ENCODE measurements around the gene RAD51B.

RAD51B gene

DNA sequence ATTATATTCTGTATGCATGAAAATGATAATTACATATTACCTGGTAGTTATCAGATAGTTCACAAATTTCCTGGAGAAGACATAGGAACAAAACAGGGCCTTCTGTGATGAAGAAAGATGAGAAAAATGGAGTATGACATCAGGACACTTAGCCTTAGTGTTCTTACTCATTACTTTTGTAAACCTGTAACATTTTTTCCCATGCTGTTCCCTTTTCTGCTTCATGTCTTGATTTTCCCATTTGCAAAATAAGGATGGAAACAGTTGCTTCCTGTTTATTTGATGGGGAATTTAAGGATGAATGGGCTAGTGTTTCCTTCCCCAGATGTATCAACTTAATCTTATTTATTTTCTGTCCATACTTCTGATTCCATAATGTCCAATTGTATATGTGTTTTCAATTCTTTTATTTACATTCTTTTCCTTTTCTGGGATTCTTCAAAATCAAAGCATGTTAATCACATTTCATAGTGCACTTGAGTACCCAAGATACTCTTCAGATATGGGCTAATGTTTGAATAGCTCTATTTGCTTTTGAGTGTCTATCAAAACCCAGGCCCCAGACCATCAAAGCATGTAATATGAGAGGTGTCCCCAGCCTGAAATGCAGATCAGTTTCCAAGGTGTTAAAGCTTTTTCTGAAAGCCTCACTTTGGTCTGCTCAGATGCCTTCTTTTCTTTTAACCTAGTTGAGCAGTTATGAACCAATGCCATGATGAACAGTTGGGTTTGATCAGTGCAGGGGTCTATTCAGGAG is 260.5 kb downstream of the RAD51B start:
- DNase-seq (ENCODE audit: low read depth) = no peak

GRCh38 chr14:68081489-68081888 is 261.9 kb downstream of the RAD51B start:
- no peak for DNase-seq (ENCODE audit: low read depth)

DNA sequence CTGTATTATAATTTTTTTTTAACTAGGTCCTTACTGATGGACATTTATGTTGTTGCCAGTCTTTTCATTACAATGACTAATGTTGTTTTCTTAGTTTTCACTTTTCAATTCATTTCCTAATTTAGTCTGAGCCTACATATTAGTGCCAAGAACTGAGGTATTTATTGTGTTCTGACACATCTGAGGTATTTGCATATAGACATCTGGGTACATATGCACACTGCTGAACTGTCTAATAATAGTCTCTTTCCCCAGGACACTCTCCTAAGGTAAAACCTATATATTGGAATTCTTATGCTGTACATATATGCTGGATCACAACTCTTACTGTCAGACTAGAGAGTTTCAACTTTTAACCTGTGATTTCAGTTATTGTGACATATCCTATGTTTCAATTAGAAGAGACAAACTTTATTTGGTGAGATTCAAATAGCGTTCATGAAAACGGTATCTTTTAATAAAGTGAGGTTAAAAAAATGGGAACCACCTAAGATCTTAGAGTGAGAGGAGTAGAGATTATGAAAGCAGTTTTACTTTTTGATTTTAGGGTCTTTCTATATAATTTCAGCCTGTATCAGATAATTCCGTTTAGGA is 263.2 kb downstream of the RAD51B start:
- DNase-seq (ENCODE audit: low read depth) = no peak

- DNase-seq (ENCODE audit: low read depth) = peak; percentile 39
These were observed 264.7 kb downstream of the RAD51B start for GRCh38 chr14:68084256-68084655.

GRCh38 chr14:68085742-68086141 is 266.2 kb downstream of the RAD51B start:
- DNase-seq (ENCODE audit: low read depth) = no peak

DNA sequence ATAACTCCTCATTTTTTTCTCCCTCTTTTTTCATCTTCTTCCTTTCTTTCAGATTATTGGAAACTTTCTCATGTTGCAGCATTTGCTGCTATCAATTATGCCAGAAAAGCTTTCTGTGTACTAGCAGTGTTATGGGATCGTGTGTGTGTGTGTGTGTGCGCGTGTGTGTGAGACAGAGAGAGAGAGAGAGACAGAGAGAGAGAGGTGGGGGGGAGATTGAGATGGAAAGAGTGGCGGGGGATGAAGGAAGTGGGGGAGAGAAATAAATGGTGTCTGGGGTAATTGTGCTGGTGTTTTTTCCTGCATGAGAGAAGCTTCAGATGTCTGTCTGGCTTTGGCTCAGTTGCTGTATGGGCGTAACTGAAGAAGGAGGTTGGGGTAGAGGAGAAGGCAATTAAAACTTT is 268.9 kb downstream of the RAD51B start:
- no peak for DNase-seq (ENCODE audit: low read depth)

GRCh38 chr14:68089146-68089731 is 269.7 kb downstream of the RAD51B start:
- peak; percentile 48 for DNase-seq (ENCODE audit: low read depth)

- no peak for DNase-seq (ENCODE audit: low read depth)
These were observed 274.6 kb downstream of the RAD51B start for GRCh38 chr14:68094158-68094557.

DNA sequence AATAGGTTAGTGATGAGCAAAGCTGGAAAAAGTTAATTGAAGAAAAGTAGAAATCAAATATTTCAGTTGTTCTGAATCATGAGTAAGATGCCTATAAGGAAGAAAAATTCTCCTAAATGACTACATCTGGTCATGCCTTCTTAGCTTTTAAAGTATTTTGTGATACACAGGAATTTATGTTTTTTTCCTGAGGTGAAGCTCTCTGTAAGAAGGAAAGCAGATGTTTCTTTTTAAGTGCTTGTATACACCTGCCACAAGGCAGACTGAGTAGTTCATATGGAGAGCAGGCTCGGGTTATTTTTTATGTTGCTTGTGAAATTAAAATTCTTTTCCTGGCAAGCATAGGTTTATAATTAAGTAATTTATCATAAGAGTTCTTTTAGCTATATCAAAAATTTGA is 275.2 kb downstream of the RAD51B start:
- no peak for DNase-seq (ENCODE audit: low read depth)

DNA sequence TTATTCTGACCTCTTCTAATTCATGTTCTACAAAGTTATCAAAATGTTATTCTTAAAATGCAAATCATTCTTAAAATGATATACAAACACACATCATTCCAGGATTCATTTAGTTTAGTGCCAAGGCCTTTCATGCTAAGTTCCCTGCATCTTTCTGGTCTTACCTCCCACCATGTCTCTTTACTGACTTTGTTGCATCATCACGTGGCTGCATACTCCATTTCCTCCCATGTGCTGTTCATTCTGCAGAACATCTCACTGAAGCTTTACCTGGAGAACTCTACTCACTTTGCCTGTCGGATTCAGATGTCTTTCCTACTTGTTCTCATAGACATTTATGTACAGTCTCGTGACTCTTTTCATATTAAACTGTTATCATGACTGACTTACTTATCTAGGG is 278.1 kb downstream of the RAD51B start:
- DNase-seq (ENCODE audit: low read depth) = no peak

DNA sequence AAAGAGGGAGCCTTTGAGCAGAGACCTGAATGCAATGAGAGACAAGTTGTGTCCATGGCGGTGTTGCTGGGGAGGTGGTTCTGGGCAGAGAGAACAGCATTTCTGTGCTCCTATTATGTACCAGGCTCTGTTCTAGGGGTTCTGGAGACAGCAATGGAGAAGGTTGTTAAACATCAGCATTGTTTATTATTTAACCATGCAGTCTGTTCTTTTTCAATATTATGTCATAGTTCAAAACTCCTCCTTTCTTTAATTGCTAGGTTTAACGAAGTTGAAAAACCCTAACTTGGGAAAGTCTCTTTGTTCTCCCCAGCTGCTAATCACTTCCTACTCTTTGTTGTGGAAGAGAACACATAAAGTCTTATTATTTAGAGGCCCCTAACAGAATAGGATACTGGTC is 279.3 kb downstream of the RAD51B start:
- no peak for DNase-seq (ENCODE audit: low read depth)

DNA sequence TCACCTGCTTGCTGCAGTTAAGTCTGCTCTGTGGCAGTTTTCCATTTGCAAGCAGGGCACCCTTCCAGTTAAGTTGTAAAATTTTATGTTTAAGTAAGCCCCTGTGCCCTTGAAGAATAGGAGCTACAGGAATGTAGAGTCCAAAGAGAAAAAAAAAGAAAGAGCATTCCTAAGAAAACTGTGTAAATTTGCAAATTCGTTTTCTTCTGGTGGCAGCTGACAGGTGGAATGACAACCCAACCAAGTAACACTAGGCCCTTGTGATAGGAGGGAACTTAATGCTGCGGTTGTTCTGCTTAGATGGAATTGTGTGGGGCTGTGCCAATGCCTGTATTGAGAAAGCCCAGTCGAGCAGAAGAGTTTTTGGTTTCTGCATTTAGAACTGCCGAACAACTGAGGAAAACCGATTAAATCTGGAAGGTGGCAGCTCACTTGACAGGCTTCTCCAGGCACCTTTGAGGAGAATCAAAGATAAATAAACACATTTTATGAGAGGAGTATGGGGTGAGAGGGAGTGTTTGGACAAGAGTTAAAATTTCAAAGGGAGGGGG is 280.0 kb downstream of the RAD51B start:
- DNase-seq (ENCODE audit: low read depth) = no peak

- DNase-seq (ENCODE audit: low read depth) = peak; percentile 13
These were observed 282.2 kb downstream of the RAD51B start for GRCh38 chr14:68101715-68102301.

DNA sequence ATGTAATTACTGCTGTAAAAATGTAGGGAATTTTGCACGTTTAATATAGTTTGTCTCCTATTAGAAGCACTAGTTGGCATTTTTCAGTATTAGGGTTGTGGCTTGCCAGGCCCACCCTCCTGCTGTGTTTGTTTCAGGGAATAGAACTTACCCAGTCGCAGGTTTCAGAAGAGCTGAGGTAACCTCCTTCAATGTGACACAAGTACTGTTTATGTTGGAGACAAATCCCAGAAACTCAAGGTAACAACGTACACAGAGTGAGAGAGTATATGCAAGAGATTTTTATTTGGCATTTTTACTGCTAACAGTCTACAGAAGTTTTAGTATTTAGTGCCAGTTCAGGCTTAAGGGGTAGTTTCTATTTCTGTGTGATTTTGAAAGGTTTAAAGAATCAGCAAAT is 284.3 kb downstream of the RAD51B start:
- peak; percentile 7 for DNase-seq (ENCODE audit: low read depth)

DNA sequence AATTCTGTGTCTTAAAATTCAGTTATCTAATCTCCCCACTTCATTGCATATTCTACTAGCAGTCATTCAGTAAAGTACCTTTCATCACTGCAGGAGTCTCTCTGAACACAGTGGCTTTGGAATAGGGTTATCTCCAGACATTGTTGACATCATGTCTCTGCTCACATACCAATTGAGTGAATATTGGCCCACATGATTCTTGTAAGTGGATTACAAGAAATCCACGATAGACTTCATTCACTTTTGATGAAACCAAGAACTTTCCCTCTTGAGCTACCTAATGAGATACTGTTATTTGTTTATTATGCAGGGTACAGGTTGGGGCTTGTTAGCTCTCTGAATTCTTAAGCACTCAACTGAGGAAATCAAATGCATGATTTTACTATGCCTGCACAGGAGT is 284.9 kb downstream of the RAD51B start:
- peak; percentile 97 for DNase-seq (ENCODE audit: low read depth)

GRCh38 chr14:68105816-68106215 is 286.2 kb downstream of the RAD51B start:
- DNase-seq (ENCODE audit: low read depth) = no peak

DNA sequence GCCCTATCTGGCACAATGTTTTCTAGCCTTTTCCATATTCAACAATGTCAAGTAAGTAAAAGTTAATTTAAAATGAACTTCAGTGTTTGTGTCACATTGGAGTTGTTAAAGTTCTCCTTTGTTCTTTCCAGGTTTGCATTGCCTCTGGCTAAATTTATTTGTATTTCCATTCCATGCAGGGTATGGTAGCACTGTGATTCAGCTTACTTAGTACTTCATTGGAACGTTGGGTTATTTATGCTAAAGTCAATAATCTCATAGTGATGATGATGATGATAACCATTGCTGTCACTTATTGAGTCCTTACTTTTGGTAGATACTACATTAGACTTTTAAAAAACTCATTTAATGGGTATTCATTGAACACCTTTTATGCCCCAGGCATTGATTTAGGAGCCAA is 286.9 kb downstream of the RAD51B start:
- no peak for DNase-seq (ENCODE audit: low read depth)

- no peak for DNase-seq (ENCODE audit: low read depth)
These were observed 287.3 kb downstream of the RAD51B start for GRCh38 chr14:68106905-68107304.

DNA sequence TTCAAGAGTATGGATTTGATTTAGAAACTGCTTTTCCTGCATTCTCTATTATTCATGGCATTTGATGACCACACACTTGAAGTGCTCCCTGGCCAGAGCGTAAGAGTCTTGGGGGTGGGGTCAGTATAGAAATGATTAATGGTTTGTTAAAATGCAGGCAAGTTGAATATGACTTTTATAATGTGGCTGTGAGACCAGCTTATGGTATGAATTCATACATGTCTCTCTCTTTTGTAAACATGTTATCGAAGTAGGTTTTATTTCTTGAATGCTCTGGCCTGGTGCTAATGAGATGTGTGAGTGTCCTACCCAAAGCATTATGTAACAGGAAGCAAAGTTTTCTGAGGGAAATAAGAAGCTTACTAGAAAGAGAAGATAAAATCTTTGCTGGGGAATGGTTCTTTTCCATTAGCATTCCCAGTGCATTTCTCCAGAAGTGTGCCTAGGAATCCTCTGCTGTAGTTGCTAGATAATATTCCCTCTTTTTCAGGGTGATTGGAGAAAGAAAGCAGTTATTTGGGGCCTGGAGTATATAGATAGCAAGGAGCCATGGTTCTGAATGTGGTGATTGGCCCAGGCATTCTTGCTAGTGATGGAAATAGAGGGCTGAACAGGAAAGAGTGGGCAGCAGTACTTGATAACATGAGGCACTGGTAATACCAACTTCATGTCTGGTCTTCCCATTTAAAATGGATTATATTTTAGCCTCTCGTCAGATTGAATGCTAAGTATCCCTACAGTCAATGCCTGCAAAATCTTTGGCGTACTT is 289.7 kb downstream of the RAD51B start:
- DNase-seq (ENCODE audit: low read depth) = peak; percentile 63

GRCh38 chr14:68111097-68111852 is 291.7 kb downstream of the RAD51B start:
- DNase-seq (ENCODE audit: low read depth) = no peak

GRCh38 chr14:68111853-68112270 is 292.3 kb downstream of the RAD51B start:
- DNase-seq (ENCODE audit: low read depth) = no peak

Data from amniotic epithelial cell (primary cell).